GM19240 (cell line): ENCODE measurements around the gene RBMS2.

Experiments used
- DNase-seq: peaks from one replicate; pipeline ENCODE4 v3.0.0; 2011; ENCODE audit warnings: low spot score; ENCODE audit not compliant: insufficient read length

The RBMS2 gene

GRCh38 chr12:56630180-56630632 is 108.6 kb downstream of the RBMS2 start, which contains the start of gene BAZ2A:
Gene BAZ2A (minus strand): TSS chr12:56630326. CDS start chr12:56617530, 12,796 bp downstream.
- DNase-seq, result peak; percentile 80

- peak; percentile 45 for DNase-seq
These were observed 110.4 kb downstream of the RBMS2 start for GRCh38 chr12:56631790-56632700.

- DNase-seq, result no peak
These were observed 111.3 kb downstream of the RBMS2 start for GRCh38 chr12:56632701-56633467.

GRCh38 chr12:56633468-56634241 is 112.0 kb downstream of the RBMS2 start:
- DNase-seq, result no peak

- DNase-seq, result no peak
These were observed 112.7 kb downstream of the RBMS2 start for GRCh38 chr12:56634242-56634836.

- no peak for DNase-seq
These were observed 113.5 kb downstream of the RBMS2 start for GRCh38 chr12:56634837-56635791.

- peak; percentile 53 for DNase-seq
These were observed 114.4 kb downstream of the RBMS2 start for GRCh38 chr12:56635806-56636674.

GRCh38 chr12:56636675-56637540 is 115.3 kb downstream of the RBMS2 start:
- peak; percentile 85 for DNase-seq

- no peak for DNase-seq
These were observed 116.0 kb downstream of the RBMS2 start for GRCh38 chr12:56637621-56638020.

- no peak for DNase-seq
These were observed 119.6 kb downstream of the RBMS2 start for GRCh38 chr12:56641219-56641618.

- no peak for DNase-seq
These were observed 123.0 kb downstream of the RBMS2 start for GRCh38 chr12:56644654-56645053.

GRCh38 chr12:56645201-56645716 is 123.6 kb downstream of the RBMS2 start:
- no peak for DNase-seq
